WI38 (cell line): ENCODE measurements around the gene TRMU.

Source experiments
- H3K4me3 ChIP-seq: 2 replicates; pipeline ENCODE4 v1.5.1; 2011; ENCODE audit warnings: low read depth, mild to moderate bottlenecking, control low read depth, low read length
- TF ChIP-seq, protein P1 (sequence below): IDR thresholded peaks from 2 replicates; pipeline ENCODE4 v1.5.1; 2012; ENCODE audit warnings: low read depth, mild to moderate bottlenecking, control low read depth, low read length

TRMU gene

DNA sequence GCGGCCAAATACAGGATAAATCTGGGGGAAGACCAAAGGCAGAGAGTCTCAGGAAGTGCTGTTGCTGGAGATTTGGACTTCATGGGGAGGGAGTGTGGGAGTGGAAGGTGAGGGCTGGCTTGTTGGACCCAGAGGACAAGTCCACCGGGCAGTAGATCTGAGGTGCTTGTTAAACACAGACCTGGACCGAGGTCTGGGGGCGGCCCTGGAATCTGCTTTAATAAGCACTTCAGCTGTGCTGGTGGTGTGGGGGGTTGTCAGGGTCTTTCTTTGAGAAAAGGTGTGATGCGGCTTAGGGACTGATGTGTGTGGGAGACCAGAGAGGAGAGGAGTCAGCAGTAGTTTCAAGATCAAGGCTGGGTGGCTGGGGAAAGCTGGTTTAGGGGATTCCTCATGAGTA lies 4.4 kb downstream of the TRMU start:
- TF ChIP-seq, protein P1, sequence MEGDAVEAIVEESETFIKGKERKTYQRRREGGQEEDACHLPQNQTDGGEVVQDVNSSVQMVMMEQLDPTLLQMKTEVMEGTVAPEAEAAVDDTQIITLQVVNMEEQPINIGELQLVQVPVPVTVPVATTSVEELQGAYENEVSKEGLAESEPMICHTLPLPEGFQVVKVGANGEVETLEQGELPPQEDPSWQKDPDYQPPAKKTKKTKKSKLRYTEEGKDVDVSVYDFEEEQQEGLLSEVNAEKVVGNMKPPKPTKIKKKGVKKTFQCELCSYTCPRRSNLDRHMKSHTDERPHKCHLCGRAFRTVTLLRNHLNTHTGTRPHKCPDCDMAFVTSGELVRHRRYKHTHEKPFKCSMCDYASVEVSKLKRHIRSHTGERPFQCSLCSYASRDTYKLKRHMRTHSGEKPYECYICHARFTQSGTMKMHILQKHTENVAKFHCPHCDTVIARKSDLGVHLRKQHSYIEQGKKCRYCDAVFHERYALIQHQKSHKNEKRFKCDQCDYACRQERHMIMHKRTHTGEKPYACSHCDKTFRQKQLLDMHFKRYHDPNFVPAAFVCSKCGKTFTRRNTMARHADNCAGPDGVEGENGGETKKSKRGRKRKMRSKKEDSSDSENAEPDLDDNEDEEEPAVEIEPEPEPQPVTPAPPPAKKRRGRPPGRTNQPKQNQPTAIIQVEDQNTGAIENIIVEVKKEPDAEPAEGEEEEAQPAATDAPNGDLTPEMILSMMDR: no peak
- no peak overlapping the region for H3K4me3 ChIP-seq

DNA sequence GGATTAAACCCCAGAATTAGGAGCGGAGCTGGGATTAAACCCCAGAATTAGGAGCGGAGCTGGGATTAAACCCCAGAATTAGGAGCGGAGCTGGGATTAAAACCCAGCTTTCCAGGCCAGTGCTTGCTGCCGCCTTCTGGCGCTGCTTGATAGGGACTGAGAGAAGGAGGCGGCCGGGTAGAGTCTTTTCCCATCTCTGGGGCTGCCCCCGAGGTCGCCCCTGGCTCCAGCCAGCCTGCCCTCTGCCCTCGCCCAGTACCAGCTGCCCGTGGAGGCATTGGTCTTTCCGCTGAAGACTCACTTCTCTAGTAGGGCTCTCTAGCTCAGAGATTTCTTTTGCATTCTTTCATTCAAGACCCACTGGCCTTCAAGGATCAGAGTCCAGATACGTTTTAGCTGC lies 5.2 kb downstream of the TRMU start:
- TF ChIP-seq, protein P1: no peak
- no peak overlapping the region for H3K4me3 ChIP-seq

DNA sequence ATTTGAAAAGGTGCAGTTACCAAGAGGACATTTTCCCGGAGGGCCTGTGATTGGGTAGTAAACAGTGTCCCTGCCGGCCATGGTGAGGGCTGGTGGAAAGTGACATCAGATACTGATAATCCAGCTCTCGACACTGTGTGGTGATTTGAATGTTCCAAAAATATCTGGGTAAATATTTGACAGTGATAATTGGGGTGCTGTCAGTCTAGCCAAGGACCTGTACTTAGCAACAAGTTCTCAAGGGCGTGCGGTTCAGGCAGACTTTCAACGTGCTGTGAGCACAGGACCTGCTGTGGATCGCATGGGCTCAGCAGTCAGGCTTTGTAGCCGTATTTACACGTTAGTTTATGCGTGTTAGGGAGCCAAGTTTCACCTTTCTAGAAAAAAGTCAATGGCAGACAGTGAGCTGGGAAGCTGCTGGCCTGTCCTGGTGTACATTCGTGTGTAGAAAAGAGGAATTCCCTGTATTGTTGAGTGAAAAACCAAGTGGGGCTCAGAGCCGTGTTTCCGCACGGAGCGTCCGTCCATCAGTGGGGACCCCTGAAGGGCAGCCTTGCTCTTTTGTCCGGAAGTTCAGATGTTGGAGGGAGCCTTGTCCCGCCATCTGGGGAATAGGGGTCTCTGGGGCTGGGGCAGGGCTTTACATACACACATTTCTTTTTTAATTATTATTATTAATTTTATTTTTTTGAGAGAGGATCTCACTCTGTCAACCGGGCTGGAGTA lies 11.3 kb downstream of the TRMU start:
- no peak overlapping the region for H3K4me3 ChIP-seq
- TF ChIP-seq, protein P1: no peak

DNA sequence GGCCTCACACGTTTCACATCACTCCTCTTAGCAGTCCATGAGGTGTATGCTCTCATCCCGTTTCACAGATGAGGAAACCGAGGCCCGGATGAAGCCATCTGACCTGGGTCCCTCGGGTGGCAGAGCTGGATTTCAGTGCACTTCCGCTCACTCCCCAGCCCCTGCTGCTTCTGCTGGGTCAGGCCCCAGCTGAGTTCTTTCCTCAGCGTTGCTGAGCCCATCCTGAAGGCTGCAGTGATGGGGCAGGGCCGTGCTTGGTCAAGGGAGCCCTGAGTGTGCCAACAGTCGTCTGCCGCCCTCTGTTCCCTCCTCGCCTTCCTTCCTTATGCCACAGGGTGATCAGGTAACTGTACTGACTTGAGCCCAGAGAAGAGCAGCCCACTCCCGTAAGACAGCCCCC lies 12.1 kb downstream of the TRMU start:
- TF ChIP-seq, protein P1: no peak
- H3K4me3 ChIP-seq: no peak overlapping the region

DNA sequence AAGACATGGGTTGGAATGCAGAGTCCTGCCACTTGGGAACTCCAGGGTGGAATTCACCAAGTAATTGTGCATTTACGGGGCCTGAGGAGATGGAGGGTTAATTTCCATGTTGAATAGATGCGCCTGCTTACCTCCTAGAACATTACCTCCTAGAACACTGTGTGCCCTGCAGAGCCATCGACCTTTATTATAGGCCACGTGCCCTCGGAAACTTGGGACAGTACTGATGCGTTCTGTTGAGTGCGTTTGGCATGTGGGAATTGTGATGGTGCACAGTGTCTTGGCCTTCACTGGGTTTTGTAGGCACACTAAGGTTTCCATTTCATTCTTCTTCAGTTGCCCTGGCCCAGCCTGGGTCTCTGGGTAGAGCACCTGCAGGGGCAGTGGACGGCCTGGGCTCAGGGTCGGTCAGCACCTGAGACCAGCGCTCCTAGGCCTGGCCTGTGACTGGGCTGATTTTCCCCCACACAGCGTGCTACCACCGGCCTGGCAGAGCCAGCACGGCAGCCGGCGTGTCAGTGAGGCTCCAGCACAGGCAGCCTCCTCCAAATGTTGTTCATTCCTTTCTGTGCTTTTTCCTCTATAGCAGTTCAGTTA lies 12.7 kb downstream of the TRMU start:
- TF ChIP-seq, protein P1: no peak
- no peak overlapping the region for H3K4me3 ChIP-seq

DNA sequence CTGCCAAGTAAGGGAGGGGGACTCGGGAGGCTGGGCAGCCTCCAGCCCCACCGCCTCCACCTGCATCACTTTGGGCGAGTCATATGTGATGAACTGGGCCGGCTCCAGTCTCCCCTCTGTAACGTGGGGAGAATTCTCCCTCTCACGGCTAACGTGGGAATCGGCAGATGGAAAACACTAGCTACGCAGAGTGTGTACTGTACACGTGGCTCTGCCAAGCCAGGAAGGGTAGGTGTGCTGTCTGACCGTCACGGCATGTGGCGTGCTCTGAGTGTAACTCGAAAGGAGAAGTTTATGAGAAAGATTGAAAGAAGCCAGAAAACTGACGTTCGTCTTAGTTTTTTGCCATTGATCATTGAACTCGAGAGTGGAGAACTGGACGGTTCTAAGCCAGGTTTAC lies 13.7 kb downstream of the TRMU start:
- TF ChIP-seq, protein P1: no peak
- no peak overlapping the region for H3K4me3 ChIP-seq

DNA sequence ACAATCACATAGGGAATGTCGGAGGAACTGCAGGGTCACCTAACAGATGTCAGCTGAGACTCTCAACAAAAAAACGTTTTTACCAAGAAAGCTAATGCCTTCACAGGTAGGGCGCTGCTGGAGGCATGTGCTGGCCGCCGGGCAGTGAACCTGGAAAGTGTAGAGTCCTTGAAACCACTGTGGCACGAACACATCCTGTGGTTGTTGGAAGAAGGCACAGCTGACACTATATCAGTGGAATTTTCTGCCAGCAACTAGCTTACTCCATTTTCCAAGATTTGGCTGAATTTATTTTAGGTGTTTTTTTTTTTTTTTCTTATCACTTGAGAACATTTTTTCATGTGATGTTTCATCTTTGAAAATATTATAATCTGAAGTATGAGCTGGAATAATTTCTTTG lies 14.2 kb downstream of the TRMU start:
- no peak overlapping the region for H3K4me3 ChIP-seq

More for the DNA sequence above, 14.2 kb downstream of the TRMU start:
- TF ChIP-seq, protein P1: no peak
